IMR-90 (cell line): Measurements from ENCODE around the gene ADGRL1.

Source experiments
- CEBPB ChIP-seq: IDR thresholded peaks from 2 replicates; pipeline ENCODE4 v1.6.1; 2012; ENCODE audit warnings: low read depth, low read length, improper control_type of control experiment
- ELK1 ChIP-seq: fragments of 150-350 bp; IDR thresholded peaks from 2 replicates; pipeline ENCODE4 v1.6.1; 2016; ENCODE audit warnings: low read depth, mild to moderate bottlenecking, low read length, moderate library complexity, borderline replicate concordance
- POLR2A ChIP-seq: IDR thresholded peaks from 2 replicates; pipeline ENCODE4 v1.6.1; 2012; ENCODE audit warnings: mild to moderate bottlenecking, low read depth, low read length
- RCOR1 ChIP-seq: IDR thresholded peaks from 2 replicates; pipeline ENCODE4 v1.6.1; 2012; ENCODE audit warnings: mild to moderate bottlenecking, low read length, improper control_type of control experiment; ENCODE audit not compliant: insufficient replicate concordance
- SMC3 ChIP-seq: fragments of 150-350 bp; IDR thresholded peaks from 2 replicates; pipeline ENCODE4 v1.6.1; 2016; ENCODE audit warnings: low read depth, mild to moderate bottlenecking, antibody characterized with exemption, low read length, moderate library complexity
- USF2 ChIP-seq: fragments of 150-350 bp; IDR thresholded peaks from 2 replicates; pipeline ENCODE4 v1.6.1; 2017; ENCODE audit warnings: mild to moderate bottlenecking, antibody characterized with exemption, low read length, low read depth
- TF ChIP-seq, protein P1 (sequence below): conservative IDR thresholded peaks from 2 replicates; pipeline ENCODE4 v1.5.1; 2012; ENCODE audit warnings: mild to moderate bottlenecking, low read depth, low read length, improper control_type of control experiment

DNA sequence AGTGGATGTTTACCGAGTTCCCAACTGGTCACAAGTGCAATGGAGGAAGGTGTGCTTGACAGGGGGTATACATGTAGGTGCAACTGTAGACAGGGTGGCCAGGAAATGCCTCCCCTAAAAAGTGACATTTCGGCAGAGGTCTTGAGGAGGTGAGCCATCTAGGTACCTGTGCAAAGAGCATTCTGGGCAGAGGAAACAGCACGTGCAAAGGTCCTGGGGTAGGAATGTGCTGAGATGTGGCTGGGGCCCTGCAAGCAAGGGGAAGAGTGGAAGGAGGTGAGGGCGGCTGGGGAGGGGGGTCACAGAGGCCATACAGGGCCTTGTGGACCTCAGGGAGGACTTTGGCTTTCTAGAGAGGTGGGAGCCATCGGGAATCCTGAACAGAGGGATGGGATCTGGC lies 8.1 kb downstream of the ADGRL1 start:
- TF ChIP-seq, protein P1, sequence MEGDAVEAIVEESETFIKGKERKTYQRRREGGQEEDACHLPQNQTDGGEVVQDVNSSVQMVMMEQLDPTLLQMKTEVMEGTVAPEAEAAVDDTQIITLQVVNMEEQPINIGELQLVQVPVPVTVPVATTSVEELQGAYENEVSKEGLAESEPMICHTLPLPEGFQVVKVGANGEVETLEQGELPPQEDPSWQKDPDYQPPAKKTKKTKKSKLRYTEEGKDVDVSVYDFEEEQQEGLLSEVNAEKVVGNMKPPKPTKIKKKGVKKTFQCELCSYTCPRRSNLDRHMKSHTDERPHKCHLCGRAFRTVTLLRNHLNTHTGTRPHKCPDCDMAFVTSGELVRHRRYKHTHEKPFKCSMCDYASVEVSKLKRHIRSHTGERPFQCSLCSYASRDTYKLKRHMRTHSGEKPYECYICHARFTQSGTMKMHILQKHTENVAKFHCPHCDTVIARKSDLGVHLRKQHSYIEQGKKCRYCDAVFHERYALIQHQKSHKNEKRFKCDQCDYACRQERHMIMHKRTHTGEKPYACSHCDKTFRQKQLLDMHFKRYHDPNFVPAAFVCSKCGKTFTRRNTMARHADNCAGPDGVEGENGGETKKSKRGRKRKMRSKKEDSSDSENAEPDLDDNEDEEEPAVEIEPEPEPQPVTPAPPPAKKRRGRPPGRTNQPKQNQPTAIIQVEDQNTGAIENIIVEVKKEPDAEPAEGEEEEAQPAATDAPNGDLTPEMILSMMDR, result no peak
- TF ChIP-seq RCOR1 (no peak), ELK1 (no peak), USF2 (no peak), POLR2A (no peak), SMC3 (no peak), CEBPB (no peak)
